Esophagus muscularis mucosa (tissue), 4 donors: Measurements from ENCODE around the gene SHC2. TPM values are rescaled to one million over a fixed set of nuclear protein-coding genes. Genes with fewer than 3 reads are reported as not detected.
"Not testable (repeated sequence)": the region's sequence is repeated elsewhere in the genome, so short reads cannot be mapped to it uniquely, and the experiment has no call there.

Experiments
- DNase-seq: peaks from one replicate; pipeline ENCODE4 v3.0.0-alpha.2; 2017; ENCODE audit errors: extremely low spot score
- H3K27ac ChIP-seq, 4 donors: fragments of 200-600 bp; sonication (generic); replicated peaks in 1 of 4; 1 replicate in 3 of 4; 2 replicates in 1 of 4; pipeline ENCODE4 v1.5.1; 2016 to 2019; ENCODE audit warnings: mild to moderate bottlenecking in 1 of 4
- H3K27me3 ChIP-seq, 4 donors: fragments of 200-600 bp; sonication (generic); one replicate each; pipeline versions ENCODE4 v1.5.1 to v1.6.0; 2016 to 2019
- H3K36me3 ChIP-seq, 4 donors: fragments of 200-600 bp; sonication (generic); one replicate each; pipeline ENCODE4 v1.5.1; 2016 to 2019
- H3K4me1 ChIP-seq, 4 donors: fragments of 200-600 bp; sonication (generic); one replicate each; pipeline ENCODE4 v1.5.1; 2016 to 2019
- H3K4me3 ChIP-seq, 4 donors: fragments of 200-600 bp; sonication (generic); 1 replicate in 2 of 4; 2 replicates in 2 of 4; pipeline ENCODE4 v1.5.1; 2016 to 2019; ENCODE audit warnings: mild to moderate bottlenecking in 4 of 4, moderate library complexity in 1 of 4
- H3K9me3 ChIP-seq, 4 donors: fragments of 200-600 bp; sonication (generic); 1 replicate in 3 of 4; 2 replicates in 1 of 4; pipeline ENCODE4 v1.5.1; 2016 to 2019
- EP300 ChIP-seq: sonication (generic); formaldehyde crosslinking; IDR thresholded peaks from one replicate; pipeline ENCODE4 v1.6.1; 2017; ENCODE audit warnings: antibody characterized with exemption
- POLR2A ChIP-seq: fragments of 450-650 bp; IDR thresholded peaks from one replicate; pipeline ENCODE4 v1.6.1; 2017; ENCODE audit warnings: antibody characterized with exemption, moderate library complexity, mild to moderate bottlenecking, low read depth
- POLR2AphosphoS5 ChIP-seq, 2 donors: sonication (generic); formaldehyde crosslinking; IDR thresholded peaks; one replicate each; pipeline ENCODE4 v1.6.1; 2017; ENCODE audit warnings: antibody characterized with exemption in 2 of 2
- WGBS: methylation state at CpG from one replicate; pipeline ENCODE4 v1.1.5; 2018; 5-methylcytosine and 5-hydroxymethylcytosine counted together
- intact Hi-C: fragments of 100-400 bp; cut with DNase I; formaldehyde crosslinking; loops from one replicate; pipeline ENCODE4 v1.15.1; 2023
- total RNA-seq, 4 donors: library from RNA; depleted of rRNA; stranded (reverse); fragments of >200 nt; gene quantifications; one replicate each; pipeline versions ENCODE4 v1.1.0 to v1.2.1, GENCODE V29; 2016
- TF ChIP-seq, protein P1 (sequence below), 3 experiments: fragments of 200-600 bp in 2 of 3; fragments of 450-650 bp in 1 of 3; sonication (generic) in 2 of 3; IDR thresholded peaks; one replicate each; pipeline ENCODE4 v1.5.1; 2017 to 2019; ENCODE audit warnings: antibody characterized with exemption in 3 of 3, mild to moderate bottlenecking in 2 of 3, moderate library complexity in 1 of 3

SHC2 gene
- total RNA-seq, 4 donors from 2014 or later: 11.2 to 35.6 (median 18.7) TPM

DNA sequence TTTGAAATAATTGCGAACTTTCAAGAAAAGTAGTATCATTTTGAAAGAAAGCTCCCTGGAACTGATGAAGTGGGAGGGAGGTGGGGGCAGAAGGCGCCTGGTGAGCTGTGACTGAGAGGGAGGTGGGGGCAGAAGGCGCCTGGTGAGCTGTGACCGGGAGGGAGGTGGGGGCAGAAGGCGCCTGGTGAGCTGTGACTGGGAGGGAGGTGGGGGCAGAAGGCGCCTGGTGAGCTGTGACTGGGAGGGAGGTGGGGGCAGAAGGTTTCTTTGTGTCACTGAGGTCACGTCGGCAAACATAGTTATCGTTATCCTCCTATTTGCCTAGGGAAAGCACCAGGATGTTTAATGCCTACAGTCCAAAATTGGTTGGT, 76.0 kb downstream of the SHC2 start:
- no peak for DNase-seq

DNA sequence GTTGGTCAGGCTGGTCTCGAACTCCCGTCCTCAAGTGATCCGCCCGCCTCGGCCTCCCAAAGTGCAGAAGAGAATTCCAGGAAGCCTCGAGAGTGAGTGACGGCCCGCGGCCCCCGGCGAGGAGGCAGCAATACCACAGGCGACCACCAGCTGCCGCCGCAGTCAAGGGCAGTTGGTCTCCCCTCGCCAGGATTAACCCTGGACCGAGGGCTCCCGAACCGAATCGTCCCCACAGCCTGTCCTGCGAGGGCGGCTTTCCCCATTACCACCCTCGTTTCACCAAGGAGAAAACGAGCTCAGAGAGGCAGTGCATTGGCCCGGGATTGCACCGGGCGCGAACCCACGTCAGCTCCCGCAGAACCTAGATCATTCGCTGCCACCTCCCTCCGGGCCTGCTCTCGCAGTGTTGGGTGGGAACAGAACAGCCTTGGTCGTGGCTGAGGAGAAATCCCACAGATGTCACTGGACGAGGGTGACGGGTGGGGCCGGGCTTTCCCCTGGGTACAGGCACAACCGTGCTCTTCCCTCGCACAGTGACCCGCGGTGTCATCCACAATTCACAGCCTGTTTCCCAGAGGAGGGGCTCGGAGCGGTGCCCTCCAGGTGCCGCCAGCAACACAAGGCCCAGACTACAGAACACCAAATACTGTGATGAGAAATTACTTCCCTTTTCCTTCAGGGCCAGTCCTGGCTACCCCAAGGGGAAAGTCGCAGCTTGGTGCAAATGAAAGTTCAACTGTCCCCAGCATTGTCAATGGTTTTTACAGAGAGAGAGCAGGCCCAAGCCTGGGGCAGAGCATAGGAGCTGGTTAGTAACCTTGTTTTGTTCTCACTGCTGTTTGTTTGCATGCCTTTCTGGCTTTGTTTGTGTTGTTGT, 76.7 kb downstream of the SHC2 start:
- intact Hi-C loops: loop anchor here (10.0 kb wide), 1 partner anchor 101 kb away; no protein-coding TSS in a partner anchor
- DNase-seq: no peak
- H3K4me1 ChIP-seq: peaks cover 0 to 6% (median 0%) of the 10 kb centered on the region in 4 donors
- no peak overlapping the region for H3K27ac ChIP-seq
- H3K9me3 ChIP-seq: no peaks in the 10 kb centered on the region
- TF ChIP-seq POLR2A (no peak), EP300 (no peak), POLR2AphosphoS5 (IDR thresholded peaks at IDR 0.05) (peak in 1 of 2 donors; percentile 15)
- TF ChIP-seq, protein P1, sequence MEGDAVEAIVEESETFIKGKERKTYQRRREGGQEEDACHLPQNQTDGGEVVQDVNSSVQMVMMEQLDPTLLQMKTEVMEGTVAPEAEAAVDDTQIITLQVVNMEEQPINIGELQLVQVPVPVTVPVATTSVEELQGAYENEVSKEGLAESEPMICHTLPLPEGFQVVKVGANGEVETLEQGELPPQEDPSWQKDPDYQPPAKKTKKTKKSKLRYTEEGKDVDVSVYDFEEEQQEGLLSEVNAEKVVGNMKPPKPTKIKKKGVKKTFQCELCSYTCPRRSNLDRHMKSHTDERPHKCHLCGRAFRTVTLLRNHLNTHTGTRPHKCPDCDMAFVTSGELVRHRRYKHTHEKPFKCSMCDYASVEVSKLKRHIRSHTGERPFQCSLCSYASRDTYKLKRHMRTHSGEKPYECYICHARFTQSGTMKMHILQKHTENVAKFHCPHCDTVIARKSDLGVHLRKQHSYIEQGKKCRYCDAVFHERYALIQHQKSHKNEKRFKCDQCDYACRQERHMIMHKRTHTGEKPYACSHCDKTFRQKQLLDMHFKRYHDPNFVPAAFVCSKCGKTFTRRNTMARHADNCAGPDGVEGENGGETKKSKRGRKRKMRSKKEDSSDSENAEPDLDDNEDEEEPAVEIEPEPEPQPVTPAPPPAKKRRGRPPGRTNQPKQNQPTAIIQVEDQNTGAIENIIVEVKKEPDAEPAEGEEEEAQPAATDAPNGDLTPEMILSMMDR (IDR thresholded peaks at IDR 0.05): peak; percentile 54 to 74 (median 55)
- no peaks in the 10 kb centered on the region for H3K36me3 ChIP-seq
- 17% methylated on average over 24 of the region's 44 CpGs for WGBS
- H3K27me3 ChIP-seq: peaks cover 0 to 48% (median 10%) of the 10 kb centered on the region in 4 donors
- no peak overlapping the region for H3K4me3 ChIP-seq

More for the DNA sequence above, 76.0 kb downstream of the SHC2 start:
- Histone ChIP-seq H3K4me3 (no peak overlapping the region), H3K9me3 (no peaks in the 10 kb centered on the region), H3K4me1 (peaks cover 0 to 6% (median 0%) of the 10 kb centered on the region in 4 donors), H3K36me3 (no peaks in the 10 kb centered on the region), H3K27me3 (peaks cover 0 to 54% (median 10%) of the 10 kb centered on the region in 4 donors), H3K27ac (no peak overlapping the region)
- TF ChIP-seq EP300 (no peak), POLR2A (no peak), POLR2AphosphoS5 (IDR thresholded peaks at IDR 0.05) (no peak)
- TF ChIP-seq, protein P1 (IDR thresholded peaks at IDR 0.05): no peak
- WGBS: 79% methylated on average over 9 of the region's 9 CpGs
- intact Hi-C loops: loop anchor here (10.0 kb wide), 1 partner anchor 100 kb away; no protein-coding TSS in a partner anchor

GRCh38 chr19:383040-383439, 77.8 kb downstream of the SHC2 start:
- peaks cover 0 to 37% (median 10%) of the 10 kb centered on the region in 4 donors for H3K27me3 ChIP-seq
- 75% methylated on average over 13 of the region's 19 CpGs for WGBS
- H3K36me3 ChIP-seq: no peaks in the 10 kb centered on the region
- no peaks in the 10 kb centered on the region for H3K9me3 ChIP-seq
- TF ChIP-seq EP300 (no peak), POLR2A (no peak), POLR2AphosphoS5 (IDR thresholded peaks at IDR 0.05) (no peak)
- TF ChIP-seq, protein P1 (IDR thresholded peaks at IDR 0.05): no peak
- H3K4me3 ChIP-seq: no peak overlapping the region
- peaks cover 0 to 6% (median 0%) of the 10 kb centered on the region in 4 donors for H3K4me1 ChIP-seq
- H3K27ac ChIP-seq: no peak overlapping the region
- no peak for DNase-seq
- intact Hi-C loops: loop anchor here (10.0 kb wide), 1 partner anchor 102 kb away; no protein-coding TSS in a partner anchor

DNA sequence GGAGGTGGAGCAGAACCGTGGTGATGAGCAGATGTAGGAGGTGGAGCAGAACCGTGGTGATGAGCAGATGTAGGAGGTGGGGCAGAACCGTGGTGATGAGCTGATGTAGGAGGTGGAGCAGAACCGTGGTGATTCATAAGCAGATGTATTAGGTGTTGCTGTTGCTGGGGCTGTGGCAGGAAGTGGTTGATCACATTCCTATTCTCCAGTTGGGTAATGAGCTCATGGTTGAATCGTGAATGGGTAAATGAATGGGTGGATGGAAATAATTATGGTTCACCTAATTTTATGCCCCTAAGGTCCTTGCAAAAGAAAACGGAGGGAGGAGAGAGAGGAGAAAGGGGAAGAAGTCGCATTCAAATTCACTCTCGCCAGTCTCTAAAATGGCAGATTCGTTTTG, 78.3 kb downstream of the SHC2 start:
- H3K4me3 ChIP-seq, H3K27ac ChIP-seq, H3K9me3 ChIP-seq, H3K4me1 ChIP-seq, DNase-seq, H3K36me3 ChIP-seq: not testable (repeated sequence)
- intact Hi-C loops: loop anchor here (10.0 kb wide), 1 partner anchor 102 kb away; no protein-coding TSS in a partner anchor
- peaks cover 0 to 36% (median 10%) of the 10 kb centered on the region in 4 donors for H3K27me3 ChIP-seq
- 56% methylated on average over 9 of the region's 9 CpGs for WGBS

DNA sequence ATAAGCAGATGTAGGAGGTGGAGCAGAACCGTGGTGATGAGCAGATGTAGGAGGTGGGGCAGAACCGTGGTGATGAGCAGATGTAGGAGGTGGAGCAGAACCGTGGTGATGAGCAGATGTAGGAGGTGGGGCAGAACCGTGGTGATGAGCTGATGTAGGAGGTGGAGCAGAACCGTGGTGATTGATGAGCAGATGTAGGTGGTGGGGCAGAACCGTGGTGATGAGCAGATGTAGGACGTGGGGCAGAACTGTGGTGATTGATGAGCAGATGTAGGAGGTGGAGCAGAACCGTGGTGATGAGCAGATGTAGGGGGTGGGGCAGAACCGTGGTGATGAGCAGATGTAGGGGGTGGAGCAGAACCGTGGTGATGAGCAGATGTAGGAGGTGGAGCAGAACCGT, 78.9 kb downstream of the SHC2 start:
- 62% methylated on average over 11 of the region's 11 CpGs for WGBS

DNA sequence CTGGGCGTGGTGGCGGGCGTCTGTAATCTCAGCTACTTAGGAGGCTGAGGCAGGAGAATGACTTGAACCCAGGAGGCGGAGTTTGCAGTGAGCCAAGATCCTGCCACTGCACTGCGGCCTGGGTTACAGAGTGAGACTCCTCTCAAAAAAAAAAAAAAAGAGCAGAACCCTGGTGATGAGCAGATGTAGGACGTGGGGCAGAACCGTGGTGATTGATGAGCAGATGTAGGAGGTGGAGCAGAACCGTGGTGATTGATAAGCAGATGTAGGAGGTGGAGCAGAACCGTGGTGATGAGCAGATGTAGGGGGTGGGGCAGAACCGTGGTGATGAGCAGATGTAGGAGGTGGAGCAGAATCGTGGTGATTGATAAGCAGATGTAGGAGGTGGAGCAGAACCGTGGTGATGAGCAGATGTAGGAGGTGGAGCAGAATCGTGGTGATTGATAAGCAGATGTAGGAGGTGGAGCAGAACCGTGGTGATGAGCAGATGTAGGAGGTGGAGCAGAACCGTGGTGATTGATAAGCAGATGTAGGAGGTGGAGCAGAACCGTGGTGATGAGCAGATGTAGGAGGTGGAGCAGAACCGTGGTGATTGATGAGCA, 80.1 kb downstream of the SHC2 start:
- not testable (repeated sequence) for H3K9me3 ChIP-seq, H3K4me1 ChIP-seq, H3K4me3 ChIP-seq, H3K36me3 ChIP-seq, DNase-seq, H3K27ac ChIP-seq
- peaks cover under 1 to 38% (median 10%) of the 10 kb centered on the region in 4 donors for H3K27me3 ChIP-seq
- 72% methylated on average over 15 of the region's 17 CpGs for WGBS
- intact Hi-C loops: loop anchor here (10.0 kb wide), 1 partner anchor 104 kb away; no protein-coding TSS in a partner anchor

More for the DNA sequence above, 78.9 kb downstream of the SHC2 start:
- H3K9me3 ChIP-seq, H3K4me3 ChIP-seq, H3K4me1 ChIP-seq, H3K36me3 ChIP-seq, DNase-seq, H3K27ac ChIP-seq: not testable (repeated sequence)
- H3K27me3 ChIP-seq: peaks cover 0 to 37% (median 10%) of the 10 kb centered on the region in 4 donors
- intact Hi-C loops: loop anchor here (10.0 kb wide), 1 partner anchor 103 kb away; no protein-coding TSS in a partner anchor
